ENCODE data around the gene UBALD1. TPM values are rescaled to one million over a fixed set of nuclear protein-coding genes. Genes with fewer than 3 reads are reported as not detected.
A peak's percentile ranks its signal among the peaks of the same experiment; 100 is the strongest.

UBALD1 gene
- total RNA-seq, 1 donor from 2014 or later: 31.0 TPM

DNA sequence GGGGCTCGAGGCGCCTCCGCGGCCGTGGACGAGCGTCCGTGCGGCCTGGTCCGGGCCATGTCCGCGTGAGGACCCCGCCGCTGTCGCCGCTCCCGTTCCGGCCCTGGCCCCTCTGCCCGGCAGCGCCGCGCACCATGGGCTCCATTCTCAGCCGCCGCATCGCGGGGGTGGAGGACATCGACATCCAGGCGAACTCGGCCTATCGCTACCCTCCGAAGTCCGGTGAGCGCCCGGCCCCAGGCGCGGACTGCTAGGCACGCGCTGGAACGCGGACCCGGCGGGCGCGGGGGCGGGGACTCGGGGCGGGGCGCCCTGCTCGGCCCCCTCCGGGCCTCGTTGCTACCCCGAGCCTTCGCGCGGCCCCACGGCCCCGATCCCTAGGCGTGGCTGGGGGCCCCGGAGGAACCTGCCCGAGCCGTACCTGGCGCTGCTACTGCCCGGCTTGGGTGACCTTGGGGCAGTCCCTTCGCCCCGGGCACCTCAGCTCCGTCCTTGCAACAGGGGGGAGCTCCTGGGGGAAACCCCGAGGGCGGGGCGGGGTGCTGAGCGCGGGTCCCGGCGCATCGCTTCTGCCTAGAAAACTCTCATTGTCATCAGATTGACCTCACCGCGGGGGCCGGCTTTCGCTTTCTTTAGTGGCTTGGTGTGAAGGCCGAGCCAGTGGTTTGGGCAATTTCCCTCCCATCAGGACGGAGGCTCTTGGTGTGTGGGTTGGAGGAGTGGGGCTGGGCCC is 10.3 kb upstream of the UBALD1 start:
- peaks cover 5% of the 10 kb centered on the region for H3K36me3 Mint-ChIP-seq (ENCODE audit: low read depth, unreplicated experiment)
- no peaks in the 10 kb centered on the region for H3K9me3 Mint-ChIP-seq (ENCODE audit: unreplicated experiment)
- TF ChIP-seq, protein P1, sequence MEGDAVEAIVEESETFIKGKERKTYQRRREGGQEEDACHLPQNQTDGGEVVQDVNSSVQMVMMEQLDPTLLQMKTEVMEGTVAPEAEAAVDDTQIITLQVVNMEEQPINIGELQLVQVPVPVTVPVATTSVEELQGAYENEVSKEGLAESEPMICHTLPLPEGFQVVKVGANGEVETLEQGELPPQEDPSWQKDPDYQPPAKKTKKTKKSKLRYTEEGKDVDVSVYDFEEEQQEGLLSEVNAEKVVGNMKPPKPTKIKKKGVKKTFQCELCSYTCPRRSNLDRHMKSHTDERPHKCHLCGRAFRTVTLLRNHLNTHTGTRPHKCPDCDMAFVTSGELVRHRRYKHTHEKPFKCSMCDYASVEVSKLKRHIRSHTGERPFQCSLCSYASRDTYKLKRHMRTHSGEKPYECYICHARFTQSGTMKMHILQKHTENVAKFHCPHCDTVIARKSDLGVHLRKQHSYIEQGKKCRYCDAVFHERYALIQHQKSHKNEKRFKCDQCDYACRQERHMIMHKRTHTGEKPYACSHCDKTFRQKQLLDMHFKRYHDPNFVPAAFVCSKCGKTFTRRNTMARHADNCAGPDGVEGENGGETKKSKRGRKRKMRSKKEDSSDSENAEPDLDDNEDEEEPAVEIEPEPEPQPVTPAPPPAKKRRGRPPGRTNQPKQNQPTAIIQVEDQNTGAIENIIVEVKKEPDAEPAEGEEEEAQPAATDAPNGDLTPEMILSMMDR (IDR thresholded peaks at IDR 0.05; ENCODE audit: unreplicated experiment): no peak
- H3K27ac Mint-ChIP-seq (ENCODE audit: unreplicated experiment): peak overlapping the region; percentile 88
- H3K4me3 Mint-ChIP-seq (ENCODE audit: unreplicated experiment): peak overlapping the region; percentile 99
- DNase-seq (ENCODE audit: low spot score): peak; percentile 57
- H3K4me1 Mint-ChIP-seq (ENCODE audit: unreplicated experiment): peaks cover 18% of the 10 kb centered on the region
- H3K27me3 Mint-ChIP-seq (ENCODE audit: unreplicated experiment): peaks cover 8% of the 10 kb centered on the region

DNA sequence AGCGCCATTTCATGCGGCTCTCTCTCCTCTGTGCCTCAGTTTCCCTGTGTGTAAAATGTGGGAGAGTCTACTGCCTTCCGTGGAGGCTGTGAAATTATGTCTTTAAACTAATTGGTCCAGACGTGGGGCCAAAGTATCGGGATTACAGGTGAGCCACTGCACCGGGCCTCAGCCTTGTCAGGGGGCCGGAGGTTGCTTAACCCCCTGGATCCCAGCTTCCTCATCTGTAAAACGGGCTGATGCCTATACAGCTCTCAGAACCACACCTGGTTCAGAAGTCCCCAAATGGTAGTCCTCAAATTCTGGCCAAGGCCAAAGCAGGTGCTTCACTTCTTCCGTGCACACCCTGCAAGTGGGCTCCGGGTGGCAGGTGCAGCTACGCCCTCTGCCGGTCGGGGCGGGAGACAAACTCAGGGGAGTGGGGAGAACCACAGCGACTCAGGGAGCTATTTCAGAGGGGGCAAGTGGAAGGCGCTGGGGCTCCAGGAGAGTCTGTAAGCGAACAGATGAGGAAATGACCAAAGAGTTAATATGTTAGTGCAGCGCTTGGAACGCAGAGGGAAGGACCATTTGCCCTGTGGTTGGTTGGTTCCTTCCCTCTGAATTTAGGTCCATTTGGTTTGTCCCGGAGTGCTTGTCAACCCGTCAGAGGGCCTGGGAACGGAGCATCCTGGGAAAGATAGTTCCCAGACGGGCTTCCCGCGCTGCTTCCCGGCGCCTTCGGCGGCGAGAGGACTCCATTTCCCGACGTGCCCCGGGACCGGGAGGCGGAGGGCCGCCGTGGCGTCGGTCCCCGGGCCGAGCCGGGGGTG is 9.5 kb upstream of the UBALD1 start, which contains the start of gene MGRN1:
TSS of gene MGRN1 (plus strand) at position 812 of the 812 bp plus-strand sequence. CDS start 135 bp downstream, outside the sequence.
- TF ChIP-seq, protein P1 (IDR thresholded peaks at IDR 0.05; ENCODE audit: unreplicated experiment): peak; percentile 92
- Mint-ChIP-seq H3K27me3 (ENCODE audit: unreplicated experiment) (peaks cover 8% of the 10 kb centered on the region), H3K27ac (ENCODE audit: unreplicated experiment) (peak within 1 kb of the TSS; percentile 99), H3K4me1 (ENCODE audit: unreplicated experiment) (peaks cover 18% of the 10 kb centered on the region), H3K4me3 (ENCODE audit: unreplicated experiment) (peak within 1 kb of the TSS; percentile 99), H3K9me3 (ENCODE audit: unreplicated experiment) (no peaks in the 10 kb centered on the region), H3K36me3 (ENCODE audit: low read depth, unreplicated experiment) (peaks cover 4% of the 10 kb centered on the region)
- peak; percentile 91 for DNase-seq (ENCODE audit: low spot score)

- Mint-ChIP-seq H3K27me3 (ENCODE audit: unreplicated experiment) (peaks cover 8% of the 10 kb centered on the region), H3K4me3 (ENCODE audit: unreplicated experiment) (peak overlapping the region; percentile 94), H3K4me1 (ENCODE audit: unreplicated experiment) (peaks cover 18% of the 10 kb centered on the region), H3K27ac (ENCODE audit: unreplicated experiment) (no peak overlapping the region), H3K9me3 (ENCODE audit: unreplicated experiment) (no peaks in the 10 kb centered on the region), H3K36me3 (ENCODE audit: low read depth, unreplicated experiment) (no peaks in the 10 kb centered on the region)
- no peak for DNase-seq (ENCODE audit: low spot score)
- TF ChIP-seq, protein P1 (IDR thresholded peaks at IDR 0.05; ENCODE audit: unreplicated experiment): no peak
Observed at GRCh38 chr16:4623593-4623992, 8.9 kb upstream of the UBALD1 start.

DNA sequence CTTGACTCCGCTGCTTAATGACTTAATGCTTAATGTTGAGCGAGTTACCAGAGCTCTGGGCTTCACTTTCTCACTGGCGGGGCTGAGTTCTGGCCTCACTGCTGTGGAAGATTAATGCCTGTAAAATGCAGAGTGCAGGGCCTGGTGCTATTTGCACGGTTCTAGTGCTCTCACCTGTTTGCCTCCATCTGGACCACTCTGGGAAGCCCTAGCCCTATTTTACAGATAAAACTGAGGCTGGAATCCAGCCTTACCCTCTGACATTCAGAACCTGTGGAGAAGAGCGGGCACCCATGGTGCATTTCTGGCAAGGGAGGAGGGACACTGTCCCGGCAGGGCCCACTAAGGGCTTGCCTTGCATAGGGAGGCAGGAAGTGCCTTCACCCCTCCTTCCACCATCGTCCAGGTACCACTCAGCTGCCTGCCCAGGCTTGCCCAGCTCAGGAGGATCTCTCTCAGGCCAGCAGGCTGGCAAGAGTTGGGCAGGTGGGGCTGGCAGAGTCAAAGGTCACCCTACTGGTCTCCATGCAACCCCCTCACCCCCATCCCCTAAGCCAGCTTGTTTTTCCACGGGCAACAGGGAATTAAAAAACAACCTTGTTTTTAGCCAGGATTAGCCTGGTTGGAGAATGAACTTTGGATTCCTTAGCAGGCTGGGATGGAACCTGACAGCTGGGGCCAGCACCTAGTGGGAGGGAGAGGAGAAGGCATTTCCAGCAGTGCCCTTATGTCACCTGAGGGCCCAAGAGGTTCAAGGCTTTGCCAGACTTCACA is 4.1 kb upstream of the UBALD1 start:
- no peaks in the 10 kb centered on the region for H3K36me3 Mint-ChIP-seq (ENCODE audit: low read depth, unreplicated experiment)

More for the DNA sequence above, 4.1 kb upstream of the UBALD1 start:
- Mint-ChIP-seq H3K4me3 (ENCODE audit: unreplicated experiment) (no peak overlapping the region), H3K9me3 (ENCODE audit: unreplicated experiment) (no peaks in the 10 kb centered on the region), H3K4me1 (ENCODE audit: unreplicated experiment) (peaks cover 9% of the 10 kb centered on the region), H3K27me3 (ENCODE audit: unreplicated experiment) (peaks cover 12% of the 10 kb centered on the region), H3K27ac (ENCODE audit: unreplicated experiment) (no peak overlapping the region)
- TF ChIP-seq, protein P1 (IDR thresholded peaks at IDR 0.05; ENCODE audit: unreplicated experiment): no peak
- no peak for DNase-seq (ENCODE audit: low spot score)
